GM12878 (cell line): ENCODE measurements around the gene HDAC3.

ENCODE experiments used
- ATF7 ChIP-seq: fragments of 450-650 bp; IDR thresholded peaks from 2 replicates; pipeline ENCODE4 v1.6.1; 2016; ENCODE audit warnings: low read depth, mild to moderate bottlenecking
- BHLHE40 ChIP-seq, 2 experiments: fragments of 450-650 bp in 1 of 2; IDR thresholded peaks; 2 replicates each; pipeline ENCODE4 v1.6.1; 2011 to 2017; ENCODE audit warnings: low read depth in 2 of 2, borderline replicate concordance in 1 of 2, improper control_type of control experiment in 1 of 2, low read length in 1 of 2, mild to moderate bottlenecking in 1 of 2
- ESRRA ChIP-seq: IDR thresholded peaks from 2 replicates; pipeline ENCODE4 v1.6.1; 2012; ENCODE audit warnings: mild to moderate bottlenecking, low read length, improper control_type of control experiment
- JUND ChIP-seq: IDR thresholded peaks from 2 replicates; pipeline ENCODE4 v1.6.1; 2012; ENCODE audit warnings: low read depth, mild to moderate bottlenecking, low read length, improper control_type of control experiment, moderate library complexity
- RAD21 ChIP-seq: IDR thresholded peaks from 2 replicates; pipeline ENCODE4 v1.6.1; 2011; ENCODE audit warnings: mild to moderate bottlenecking, low read depth, low read length, moderate library complexity; ENCODE audit not compliant: insufficient read depth
- RELA ChIP-seq: fragments of 450-650 bp; IDR thresholded peaks from 2 replicates; pipeline ENCODE4 v1.8.0; 2014; ENCODE audit warnings: borderline replicate concordance; ENCODE audit not compliant: partially characterized antibody
- SP1 ChIP-seq: IDR thresholded peaks from one replicate; pipeline ENCODE4 v1.6.1; 2011; ENCODE audit warnings: low read depth, low read length
- TF ChIP-seq, protein P1 (sequence below), 3 experiments: IDR thresholded peaks in 2 of 3; conservative IDR thresholded peaks in 1 of 3; 2 replicates each; pipeline ENCODE4 v1.5.1; 2011; ENCODE audit warnings: low read depth in 3 of 3, low read length in 3 of 3, mild to moderate bottlenecking in 3 of 3, control low read depth in 2 of 3, moderate library complexity in 2 of 3, inconsistent platforms in 1 of 3, mixed read lengths in 1 of 3; ENCODE audit not compliant: control insufficient read depth in 2 of 3, insufficient read depth in 1 of 3; ENCODE audit errors: extremely low read depth in 1 of 3
- TF ChIP-seq, protein P2 (sequence below): IDR thresholded peaks from 2 replicates; pipeline ENCODE4 v1.6.1; 2012; ENCODE audit warnings: mild to moderate bottlenecking, low read depth, low read length

- TF ChIP-seq RAD21 (no peak), ATF7 (no peak), SP1 (no peak), ESRRA (no peak), RELA (no peak), JUND (no peak), BHLHE40 (IDR thresholded peaks at IDR 0.05; ENCODE audit: borderline replicate concordance in 1 of 2, low read depth in 2 of 2, low read length in 1 of 2) (no peak)
- TF ChIP-seq, protein P1, sequence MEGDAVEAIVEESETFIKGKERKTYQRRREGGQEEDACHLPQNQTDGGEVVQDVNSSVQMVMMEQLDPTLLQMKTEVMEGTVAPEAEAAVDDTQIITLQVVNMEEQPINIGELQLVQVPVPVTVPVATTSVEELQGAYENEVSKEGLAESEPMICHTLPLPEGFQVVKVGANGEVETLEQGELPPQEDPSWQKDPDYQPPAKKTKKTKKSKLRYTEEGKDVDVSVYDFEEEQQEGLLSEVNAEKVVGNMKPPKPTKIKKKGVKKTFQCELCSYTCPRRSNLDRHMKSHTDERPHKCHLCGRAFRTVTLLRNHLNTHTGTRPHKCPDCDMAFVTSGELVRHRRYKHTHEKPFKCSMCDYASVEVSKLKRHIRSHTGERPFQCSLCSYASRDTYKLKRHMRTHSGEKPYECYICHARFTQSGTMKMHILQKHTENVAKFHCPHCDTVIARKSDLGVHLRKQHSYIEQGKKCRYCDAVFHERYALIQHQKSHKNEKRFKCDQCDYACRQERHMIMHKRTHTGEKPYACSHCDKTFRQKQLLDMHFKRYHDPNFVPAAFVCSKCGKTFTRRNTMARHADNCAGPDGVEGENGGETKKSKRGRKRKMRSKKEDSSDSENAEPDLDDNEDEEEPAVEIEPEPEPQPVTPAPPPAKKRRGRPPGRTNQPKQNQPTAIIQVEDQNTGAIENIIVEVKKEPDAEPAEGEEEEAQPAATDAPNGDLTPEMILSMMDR (IDR thresholded peaks at IDR 0.05 in 2 of 3, conservative IDR thresholded peaks at IDR 0.05 in 1 of 3; ENCODE audit: control insufficient read depth in 2 of 3, extremely low read depth in 1 of 3, insufficient read depth in 1 of 3, low read depth in 3 of 3, low read length in 3 of 3): no peak
- TF ChIP-seq, protein P2, sequence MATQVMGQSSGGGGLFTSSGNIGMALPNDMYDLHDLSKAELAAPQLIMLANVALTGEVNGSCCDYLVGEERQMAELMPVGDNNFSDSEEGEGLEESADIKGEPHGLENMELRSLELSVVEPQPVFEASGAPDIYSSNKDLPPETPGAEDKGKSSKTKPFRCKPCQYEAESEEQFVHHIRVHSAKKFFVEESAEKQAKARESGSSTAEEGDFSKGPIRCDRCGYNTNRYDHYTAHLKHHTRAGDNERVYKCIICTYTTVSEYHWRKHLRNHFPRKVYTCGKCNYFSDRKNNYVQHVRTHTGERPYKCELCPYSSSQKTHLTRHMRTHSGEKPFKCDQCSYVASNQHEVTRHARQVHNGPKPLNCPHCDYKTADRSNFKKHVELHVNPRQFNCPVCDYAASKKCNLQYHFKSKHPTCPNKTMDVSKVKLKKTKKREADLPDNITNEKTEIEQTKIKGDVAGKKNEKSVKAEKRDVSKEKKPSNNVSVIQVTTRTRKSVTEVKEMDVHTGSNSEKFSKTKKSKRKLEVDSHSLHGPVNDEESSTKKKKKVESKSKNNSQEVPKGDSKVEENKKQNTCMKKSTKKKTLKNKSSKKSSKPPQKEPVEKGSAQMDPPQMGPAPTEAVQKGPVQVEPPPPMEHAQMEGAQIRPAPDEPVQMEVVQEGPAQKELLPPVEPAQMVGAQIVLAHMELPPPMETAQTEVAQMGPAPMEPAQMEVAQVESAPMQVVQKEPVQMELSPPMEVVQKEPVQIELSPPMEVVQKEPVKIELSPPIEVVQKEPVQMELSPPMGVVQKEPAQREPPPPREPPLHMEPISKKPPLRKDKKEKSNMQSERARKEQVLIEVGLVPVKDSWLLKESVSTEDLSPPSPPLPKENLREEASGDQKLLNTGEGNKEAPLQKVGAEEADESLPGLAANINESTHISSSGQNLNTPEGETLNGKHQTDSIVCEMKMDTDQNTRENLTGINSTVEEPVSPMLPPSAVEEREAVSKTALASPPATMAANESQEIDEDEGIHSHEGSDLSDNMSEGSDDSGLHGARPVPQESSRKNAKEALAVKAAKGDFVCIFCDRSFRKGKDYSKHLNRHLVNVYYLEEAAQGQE: no peak
Observed at GRCh38 chr5:141623186-141623585, 13.5 kb downstream of the HDAC3 start.
